GM13976 (cell line): ENCODE data around the gene EXOSC5.

Experiments used
- DNase-seq: peaks from one replicate; pipeline ENCODE4 v3.0.0; 2012; ENCODE audit warnings: low spot score
- in situ Hi-C: fragments of 300-500 bp; cut with MboI; formaldehyde crosslinking; loops from one replicate; pipeline ENCODE4 v1.12.0; 2022; ENCODE audit warnings: low sequenced_read_pairs, mixed read lengths, inconsistent platforms; ENCODE audit not compliant: unreplicated experiment
- TF ChIP-seq, protein P1 (sequence below): IDR thresholded peaks from 2 replicates; pipeline ENCODE4 v1.5.1; 2012; ENCODE audit warnings: borderline replicate concordance, mild to moderate bottlenecking; ENCODE audit not compliant: insufficient read depth; ENCODE audit errors: extremely low read depth, missing control alignments, control extremely low read depth

EXOSC5 gene

DNA sequence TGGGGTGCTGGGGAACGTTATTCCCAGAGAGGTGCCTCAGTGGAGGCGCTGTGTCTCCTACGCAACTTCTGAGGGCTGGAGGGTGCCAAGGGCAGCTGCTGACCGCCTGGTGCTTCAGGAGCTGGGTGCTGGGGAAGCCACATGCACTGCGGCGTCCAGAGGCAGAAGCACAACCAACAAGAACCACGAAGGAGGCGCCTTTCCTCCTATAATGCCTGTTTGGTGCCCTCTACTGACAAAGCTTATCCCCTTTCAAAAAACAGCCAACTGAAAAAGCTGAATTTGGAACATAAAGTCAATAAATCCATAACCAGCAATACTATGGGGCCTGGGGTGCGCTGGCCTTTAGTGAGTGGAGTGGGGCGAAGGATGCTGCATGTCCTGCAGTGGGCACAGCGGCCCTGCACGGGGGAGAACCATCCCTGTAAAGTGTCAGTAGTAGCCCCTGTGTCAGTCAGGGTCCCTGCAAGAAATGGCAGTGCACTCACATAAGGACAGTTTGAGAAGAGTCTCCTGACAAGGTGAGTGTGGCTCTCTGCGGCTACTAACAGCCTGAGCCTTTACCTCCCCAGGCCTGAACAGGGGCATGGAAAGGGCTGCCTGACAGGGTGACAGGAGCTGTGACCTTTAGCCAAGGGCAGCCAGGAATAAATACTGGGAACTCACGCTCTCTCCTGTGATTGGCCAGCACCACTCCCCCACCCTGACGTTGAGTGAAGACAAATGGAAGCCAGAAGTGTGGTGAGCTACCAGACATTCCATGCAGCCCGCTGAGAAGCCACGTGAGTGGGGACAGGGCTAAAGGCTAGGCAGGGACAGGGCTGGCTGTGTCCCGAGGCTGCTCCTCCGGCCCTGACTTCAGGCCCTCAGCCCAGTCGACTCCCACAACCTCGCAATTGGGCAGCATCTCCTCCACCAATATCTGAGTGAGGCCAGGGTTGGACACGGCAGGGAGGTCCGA is 34.5 kb upstream of the EXOSC5 start:
- TF ChIP-seq, protein P1, sequence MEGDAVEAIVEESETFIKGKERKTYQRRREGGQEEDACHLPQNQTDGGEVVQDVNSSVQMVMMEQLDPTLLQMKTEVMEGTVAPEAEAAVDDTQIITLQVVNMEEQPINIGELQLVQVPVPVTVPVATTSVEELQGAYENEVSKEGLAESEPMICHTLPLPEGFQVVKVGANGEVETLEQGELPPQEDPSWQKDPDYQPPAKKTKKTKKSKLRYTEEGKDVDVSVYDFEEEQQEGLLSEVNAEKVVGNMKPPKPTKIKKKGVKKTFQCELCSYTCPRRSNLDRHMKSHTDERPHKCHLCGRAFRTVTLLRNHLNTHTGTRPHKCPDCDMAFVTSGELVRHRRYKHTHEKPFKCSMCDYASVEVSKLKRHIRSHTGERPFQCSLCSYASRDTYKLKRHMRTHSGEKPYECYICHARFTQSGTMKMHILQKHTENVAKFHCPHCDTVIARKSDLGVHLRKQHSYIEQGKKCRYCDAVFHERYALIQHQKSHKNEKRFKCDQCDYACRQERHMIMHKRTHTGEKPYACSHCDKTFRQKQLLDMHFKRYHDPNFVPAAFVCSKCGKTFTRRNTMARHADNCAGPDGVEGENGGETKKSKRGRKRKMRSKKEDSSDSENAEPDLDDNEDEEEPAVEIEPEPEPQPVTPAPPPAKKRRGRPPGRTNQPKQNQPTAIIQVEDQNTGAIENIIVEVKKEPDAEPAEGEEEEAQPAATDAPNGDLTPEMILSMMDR, result peak; percentile 29
- in situ Hi-C loops, result no loop called here
- no peak for DNase-seq

DNA sequence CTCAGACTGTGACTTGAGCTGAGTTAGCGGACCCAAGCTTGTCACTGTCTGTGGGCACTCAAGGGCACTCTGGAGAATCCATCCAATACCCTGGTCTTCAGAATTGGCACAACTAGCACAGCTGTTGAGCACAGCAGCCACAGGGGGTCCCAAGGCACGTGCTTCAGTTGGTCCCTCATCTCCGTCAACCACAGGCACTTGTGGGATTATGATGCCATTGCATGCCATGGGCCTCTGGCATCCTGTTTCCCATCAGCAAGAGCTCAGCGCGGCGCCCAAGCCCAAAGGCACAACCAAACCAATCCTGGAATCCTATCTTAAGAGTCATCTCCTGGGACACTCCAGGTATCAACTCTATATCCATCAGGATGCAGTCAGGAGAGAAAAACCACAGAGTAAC is 33.8 kb upstream of the EXOSC5 start:
- in situ Hi-C loops, result no loop called here
- no peak for DNase-seq
- TF ChIP-seq, protein P1, result no peak

DNA sequence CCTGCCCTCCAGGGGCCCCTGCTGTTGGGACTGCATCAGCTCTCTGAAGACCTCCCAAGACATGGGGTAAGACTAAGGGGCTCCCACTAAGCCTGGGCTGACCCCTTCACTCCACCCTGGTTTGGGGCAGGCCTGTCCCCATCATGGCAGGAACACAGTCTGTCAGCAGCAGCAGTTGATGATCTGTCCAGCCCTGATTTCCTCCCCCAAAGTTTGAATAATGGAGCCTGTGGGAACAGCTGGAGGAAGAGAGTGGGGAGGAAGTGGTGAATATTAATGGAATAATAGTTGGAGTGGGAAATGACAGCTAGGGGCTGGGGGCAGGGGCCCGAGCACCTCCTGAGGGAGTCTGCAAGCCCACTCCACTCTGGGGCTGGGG is 31.3 kb upstream of the EXOSC5 start:
- TF ChIP-seq, protein P1, result no peak
- DNase-seq, result no peak
- in situ Hi-C loops, result no loop called here

DNA sequence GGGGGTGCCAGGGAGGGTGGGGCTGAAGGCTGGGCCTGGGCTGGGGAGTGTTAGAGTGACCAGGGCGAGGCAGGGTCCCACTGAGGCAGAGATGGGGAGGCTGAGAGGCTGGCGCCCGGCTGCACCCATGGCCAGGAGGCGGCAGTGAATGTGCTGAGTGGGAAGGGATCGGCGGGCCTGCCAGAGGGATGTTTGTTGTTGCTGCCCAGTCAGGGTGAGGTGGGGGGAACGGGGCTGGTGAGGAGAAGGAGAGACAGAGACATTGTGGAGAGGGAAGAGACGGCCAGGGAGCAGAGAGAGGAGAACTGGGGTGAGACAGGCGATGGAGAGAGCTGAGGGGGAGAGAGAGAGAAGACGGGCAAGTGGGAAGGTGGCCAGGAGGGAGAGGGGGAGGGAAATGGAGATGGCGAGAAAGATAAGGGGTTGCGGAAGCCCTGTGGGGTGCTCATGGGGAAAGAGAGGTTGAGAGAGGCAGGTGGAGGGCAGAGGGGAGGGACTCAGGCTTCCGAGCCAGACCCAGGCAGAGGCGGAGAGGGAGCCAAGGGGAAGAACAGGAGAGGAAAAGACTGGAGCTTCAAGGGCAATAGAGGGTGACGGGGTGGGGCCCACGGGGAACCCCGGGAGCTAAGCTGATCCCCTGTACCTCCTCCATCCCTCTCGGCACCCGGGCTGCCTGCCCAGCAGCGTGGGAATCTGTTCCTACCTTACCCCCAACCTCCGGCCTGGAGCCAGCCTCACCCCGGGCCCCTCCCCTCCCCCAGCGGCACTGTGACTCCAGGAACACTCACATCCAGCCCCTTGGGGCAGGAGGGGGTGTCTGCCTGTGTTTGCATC is 30.7 kb upstream of the EXOSC5 start:
- TF ChIP-seq, protein P1, result no peak
- DNase-seq, result peak; percentile 56
- in situ Hi-C loops, result no loop called here

DNA sequence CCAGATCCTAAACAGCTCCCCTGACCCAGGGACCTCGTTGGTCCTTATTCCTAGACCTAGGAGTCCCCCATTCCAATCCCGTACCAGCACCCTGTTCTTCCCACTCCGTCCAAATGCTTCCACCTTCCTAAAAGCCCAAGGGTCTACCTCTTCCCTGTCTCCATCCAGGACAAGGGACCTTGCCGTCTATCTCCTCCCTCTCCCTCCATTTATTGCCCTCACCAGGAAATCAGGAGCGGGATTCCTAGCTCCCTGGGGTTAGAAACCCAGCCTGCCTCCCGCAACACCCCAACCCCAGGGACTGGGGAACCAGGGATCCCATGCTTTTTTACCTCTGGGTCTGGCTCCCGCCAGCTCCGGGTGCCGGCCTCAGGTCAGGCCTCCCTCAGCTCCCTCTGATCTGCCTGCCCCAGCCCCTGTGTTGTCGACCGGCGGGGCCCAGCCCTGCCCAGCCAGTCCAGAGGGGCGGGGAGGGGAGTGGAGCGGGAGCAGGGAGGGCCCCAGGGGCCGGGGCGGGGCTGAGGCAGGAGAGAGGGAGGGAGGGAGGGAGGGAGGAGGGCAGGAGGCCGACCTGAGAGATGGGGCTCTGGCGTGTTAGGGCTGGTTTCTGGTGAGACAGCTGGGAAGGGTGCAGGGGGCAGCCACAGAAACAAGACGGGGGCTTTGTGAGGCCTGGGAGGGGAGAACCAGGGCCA is 29.9 kb upstream of the EXOSC5 start, which contains the start of gene B3GNT8:
TSS of gene B3GNT8 (minus strand) at position 423 of the 695 bp plus-strand sequence. CDS start 596 bp downstream, outside the sequence.
- in situ Hi-C loops, result no loop called here
- TF ChIP-seq, protein P1, result no peak
- peak; percentile 86 for DNase-seq
